Left colon (tissue), 2 donors: ENCODE data around the gene PCNX4. TPM values are rescaled to one million over a fixed set of nuclear protein-coding genes. Genes with fewer than 3 reads are reported as not detected.

ENCODE experiments used
- ATAC-seq: fragments of 200-7000 bp; cut with Tn5 transposase; one replicate; pipeline ENCODE4 v1.9.1; 2020; ENCODE audit warnings: mild to moderate bottlenecking, moderate library complexity
- DNase-seq, 2 donors: peaks; one replicate each; pipeline ENCODE4 v3.0.0-alpha.2; 2020
- intact Hi-C, 2 donors: fragments of 100-400 bp; cut with DNase I in 1 of 2; cut with micrococcal nuclease in 1 of 2; formaldehyde crosslinking; loops; one replicate each; pipeline versions ENCODE4 v1.11.2 to v1.14.0; 2022; cut with DNase I, micrococcal nuclease
- total RNA-seq, 2 donors: library from RNA; stranded (reverse); fragmentation: NEBNext Ultra II Directional; extraction: Animal tissue kit (Norgen Biotek cat#: 25700); gene quantifications; one replicate each; pipeline ENCODE4 v1.2.1, GENCODE V29; 2021
- donor health status: DM: no; HTN: no; CAD: no.
- donor health status: DM: yes; HTN: yes; CAD: no.

PCNX4 gene
- total RNA-seq, 2 donors from 2014 or later: 24.9 to 27.6 TPM

DNA sequence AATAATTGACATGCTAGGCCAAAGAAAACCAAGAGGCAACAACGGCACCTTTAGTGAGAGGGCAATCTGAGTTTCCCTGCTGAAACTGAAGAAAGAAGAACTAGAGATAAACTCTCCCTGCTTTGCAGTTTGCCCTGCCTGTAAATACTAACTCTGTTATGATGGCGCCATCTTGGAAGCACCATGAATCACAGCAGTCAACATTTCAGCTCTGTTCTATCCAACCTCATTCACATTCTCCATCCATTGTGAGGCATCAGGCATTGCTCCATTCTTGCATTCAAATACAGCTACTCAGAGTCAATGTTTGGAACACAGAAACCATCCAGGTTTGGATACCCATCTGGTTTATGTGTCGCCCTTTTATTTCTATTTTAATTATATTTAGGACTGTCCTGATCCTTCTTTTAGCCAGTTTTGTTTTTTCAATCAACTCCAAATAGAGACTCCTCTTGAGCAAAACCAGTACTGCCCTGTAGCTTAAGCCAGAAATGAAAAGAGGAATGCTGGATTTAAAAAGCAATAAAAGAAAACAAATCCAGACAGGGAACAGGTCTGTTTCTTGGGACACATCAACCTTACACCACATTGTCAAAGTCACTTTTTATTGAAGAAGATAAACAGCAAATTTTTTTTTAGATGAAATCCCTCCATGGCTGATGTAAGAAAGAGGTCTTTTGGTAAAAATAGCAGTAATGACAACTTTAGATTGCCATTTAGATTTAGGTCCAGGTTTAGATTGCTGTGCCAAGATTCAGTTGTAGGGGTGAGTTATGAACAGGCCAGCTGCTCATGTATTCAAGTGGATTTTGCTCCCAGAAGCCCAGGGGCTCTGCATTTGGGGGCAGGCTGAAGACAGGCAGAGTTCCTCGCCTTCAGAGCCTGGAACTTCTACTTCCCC is 124.0 kb downstream of the PCNX4 start:
- no peak for ATAC-seq
- DNase-seq: no peak
- intact Hi-C loops: no loop called here

DNA sequence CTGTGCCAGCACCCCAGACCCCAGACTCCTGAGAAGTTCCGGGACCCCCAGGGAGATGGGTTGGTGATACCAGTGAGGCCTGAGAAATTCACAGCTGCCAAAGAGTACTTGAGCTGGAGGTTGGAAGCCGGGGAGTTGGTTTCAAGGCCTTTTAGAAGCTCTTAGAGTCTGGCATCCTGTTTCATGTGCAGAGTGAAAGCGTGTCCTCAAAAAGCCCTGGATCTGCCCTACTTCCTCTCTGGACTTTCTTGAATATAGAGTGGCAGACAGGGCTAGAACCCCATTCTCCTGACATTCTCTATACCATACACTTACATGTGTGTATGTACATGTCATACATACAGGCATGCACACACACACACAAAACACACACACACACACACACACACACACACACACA is 126.0 kb downstream of the PCNX4 start:
- ATAC-seq: no peak
- no peak for DNase-seq
- intact Hi-C loops: no loop called here

Other genes starting within 250 kb of the PCNX4 start
- gene RTN1, start 221.1 kb upstream of the PCNX4 start, total RNA-seq: 1 to 10 TPM; 1.5 to 4.3 TPM
- under 1 TPM; 0.06 to 0.34 TPM for gene LRRC9, start 171.8 kb upstream of the PCNX4 start, total RNA-seq
- 10 to 100 TPM; 80.8 to 90.9 TPM for gene DHRS7, start 73.5 kb downstream of the PCNX4 start, total RNA-seq
- gene PPM1A, start 157.3 kb downstream of the PCNX4 start, total RNA-seq: 100 to 1,000 TPM; 115 to 134 TPM